ENCODE results near the gene SEMA4D.

DNA sequence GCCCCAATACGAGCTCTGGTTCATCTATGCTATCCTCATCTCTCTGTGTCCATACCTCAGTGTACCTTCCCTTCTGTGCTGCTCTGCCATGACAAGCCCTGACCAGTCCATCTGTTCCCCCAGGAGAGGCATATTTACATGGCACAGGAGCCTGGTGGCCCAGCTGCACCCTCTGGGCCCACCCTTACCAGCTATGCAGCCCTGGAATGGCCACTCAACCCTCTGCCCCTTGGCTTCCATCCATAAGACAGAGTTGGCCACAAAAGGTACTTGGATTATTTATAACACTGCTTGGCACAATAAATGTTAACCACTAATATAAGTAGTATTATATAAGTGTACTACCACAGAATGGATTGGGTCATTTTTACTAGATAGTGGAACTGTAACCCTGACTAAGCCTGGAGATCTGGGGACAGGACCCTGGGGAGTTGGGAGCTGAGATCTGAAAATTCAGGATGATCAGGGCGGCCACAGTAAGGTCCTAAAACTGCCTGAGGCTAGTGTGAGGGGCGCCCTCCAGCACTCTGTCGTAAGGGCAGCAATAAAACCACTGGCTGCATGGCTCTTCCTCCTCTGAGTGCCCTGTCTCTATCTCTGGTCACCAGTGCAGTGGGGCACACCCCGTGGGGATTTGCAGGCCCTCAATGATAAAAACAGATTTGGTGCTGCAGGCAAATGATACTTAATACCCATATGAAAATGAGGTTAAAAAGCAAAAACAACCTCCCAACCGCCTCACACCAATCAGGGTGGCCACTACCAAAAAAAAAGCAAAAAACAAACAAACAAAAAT, 65.8 kb downstream of the SEMA4D start:
- TF ChIP-seq EZH2 (IDR thresholded peaks at IDR 0.05; ENCODE audit: borderline replicate concordance, insufficient read depth, low read length, poor library complexity, severe bottlenecking) (no peak), RAD21 (conservative IDR thresholded peaks at IDR 0.05) (no peak), EP300 (conservative IDR thresholded peaks at IDR 0.05; ENCODE audit: poor library complexity, severe bottlenecking) (no peak)
- TF ChIP-seq, protein P1, sequence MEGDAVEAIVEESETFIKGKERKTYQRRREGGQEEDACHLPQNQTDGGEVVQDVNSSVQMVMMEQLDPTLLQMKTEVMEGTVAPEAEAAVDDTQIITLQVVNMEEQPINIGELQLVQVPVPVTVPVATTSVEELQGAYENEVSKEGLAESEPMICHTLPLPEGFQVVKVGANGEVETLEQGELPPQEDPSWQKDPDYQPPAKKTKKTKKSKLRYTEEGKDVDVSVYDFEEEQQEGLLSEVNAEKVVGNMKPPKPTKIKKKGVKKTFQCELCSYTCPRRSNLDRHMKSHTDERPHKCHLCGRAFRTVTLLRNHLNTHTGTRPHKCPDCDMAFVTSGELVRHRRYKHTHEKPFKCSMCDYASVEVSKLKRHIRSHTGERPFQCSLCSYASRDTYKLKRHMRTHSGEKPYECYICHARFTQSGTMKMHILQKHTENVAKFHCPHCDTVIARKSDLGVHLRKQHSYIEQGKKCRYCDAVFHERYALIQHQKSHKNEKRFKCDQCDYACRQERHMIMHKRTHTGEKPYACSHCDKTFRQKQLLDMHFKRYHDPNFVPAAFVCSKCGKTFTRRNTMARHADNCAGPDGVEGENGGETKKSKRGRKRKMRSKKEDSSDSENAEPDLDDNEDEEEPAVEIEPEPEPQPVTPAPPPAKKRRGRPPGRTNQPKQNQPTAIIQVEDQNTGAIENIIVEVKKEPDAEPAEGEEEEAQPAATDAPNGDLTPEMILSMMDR (IDR thresholded peaks at IDR 0.05; ENCODE audit: poor library complexity, severe bottlenecking), result no peak
